SU-DHL-6 (cell line): ENCODE data around the gene C8A.

Experiments used
- H2AFZ ChIP-seq: fragments of 200-600 bp; sonication (generic); 2 replicates; pipeline ENCODE4 v1.6.1; 2014; ENCODE audit warnings: low read depth, mild to moderate bottlenecking, moderate library complexity, mixed read lengths, antibody characterized with exemption, low read length; ENCODE audit not compliant: severe bottlenecking
- H3F3A ChIP-seq: fragments of 200-600 bp; shearing (Covaris generic); 2 replicates; pipeline ENCODE4 v1.6.0; 2016; ENCODE audit warnings: antibody characterized with exemption, mild to moderate bottlenecking; ENCODE audit not compliant: insufficient read depth
- H3K27ac ChIP-seq: fragments of 200-600 bp; sonication (generic); 2 replicates; pipeline ENCODE4 v1.5.1; 2016; ENCODE audit warnings: low read depth, mild to moderate bottlenecking, low read length, moderate library complexity, mixed read lengths
- H3K27me3 ChIP-seq: fragments of 200-600 bp; sonication (generic), shearing (Covaris generic); 2 replicates; pipeline ENCODE4 v1.6.0; 2014; ENCODE audit warnings: mild to moderate bottlenecking, low read length
- H3K36me3 ChIP-seq: fragments of 200-600 bp; sonication (generic); 2 replicates; pipeline ENCODE4 v1.6.1; 2014; ENCODE audit warnings: mild to moderate bottlenecking, low read length, mixed read lengths
- H3K4me2 ChIP-seq: fragments of 300-600, 200-600 bp; shearing (Covaris generic), sonication (generic); 2 replicates; pipeline ENCODE4 v1.6.0; 2014; ENCODE audit warnings: low read length, low read depth, mild to moderate bottlenecking; ENCODE audit not compliant: poor library complexity, severe bottlenecking
- H3K4me3 ChIP-seq: fragments of 200-600 bp; sonication (generic); 2 replicates; pipeline ENCODE4 v1.5.1; 2014; ENCODE audit warnings: antibody characterized with exemption, low read length, mild to moderate bottlenecking, mixed read lengths; ENCODE audit not compliant: insufficient read depth, poor library complexity, severe bottlenecking
- H3K79me2 ChIP-seq: fragments of 200-600 bp; sonication (generic); 2 replicates; pipeline ENCODE4 v1.6.1; 2014; ENCODE audit warnings: mild to moderate bottlenecking, low read length, moderate library complexity; ENCODE audit not compliant: insufficient read depth
- H3K9ac ChIP-seq: fragments of 200-600 bp; sonication (generic); 2 replicates; pipeline ENCODE4 v1.7.0; 2014; ENCODE audit warnings: mild to moderate bottlenecking, low read length
- H3K9me2 ChIP-seq: fragments of 200-600 bp; sonication (generic); replicated peaks from 2 replicates; pipeline ENCODE4 v1.6.1; 2014; ENCODE audit warnings: low read length; ENCODE audit not compliant: insufficient read depth
- H3K9me3 ChIP-seq: fragments of 200-600 bp; sonication (generic); 2 replicates; pipeline ENCODE4 v1.6.1; 2014; ENCODE audit warnings: low read length, mixed read lengths; ENCODE audit not compliant: insufficient read depth
- H4K20me1 ChIP-seq: fragments of 200-600 bp; sonication (generic); 2 replicates; pipeline ENCODE4 v1.6.1; 2014; ENCODE audit warnings: low read depth, mild to moderate bottlenecking, antibody characterized with exemption, low read length, moderate library complexity, mixed read lengths
- CTCF ChIP-seq: fragments of 200-600 bp; sonication (generic); IDR thresholded peaks from one replicate; pipeline ENCODE4 v1.5.1; 2017; ENCODE audit warnings: antibody characterized with exemption, mild to moderate bottlenecking, low read length, moderate library complexity; ENCODE audit not compliant: insufficient read depth, poor library complexity, severe bottlenecking
- EZH2phosphoT487 ChIP-seq: fragments of 200-600 bp; sonication (generic), shearing (Covaris generic); conservative IDR thresholded peaks from 2 replicates; pipeline ENCODE4 v1.6.1; 2018; ENCODE audit warnings: mild to moderate bottlenecking, antibody characterized with exemption, low read length, moderate library complexity, mixed read lengths

The C8A gene

GRCh38 chr1:56872597-56872996 is 18.0 kb downstream of the C8A start:
- Histone ChIP-seq H3K9ac (no peak overlapping the region), H3K36me3 (no peaks in the 10 kb centered on the region), H3K79me2 (no peaks in the 10 kb centered on the region), H3K27me3 (no peaks in the 10 kb centered on the region), H3K27ac (no peak overlapping the region), H3K4me2 (no peak overlapping the region), H3K9me3 (no peaks in the 10 kb centered on the region), H2AFZ (no peak overlapping the region), H3K4me3 (no peak overlapping the region), H3F3A (no peaks in the 10 kb centered on the region), H3K9me2 (no peaks in the 10 kb centered on the region), H4K20me1 (no peaks in the 10 kb centered on the region)
- no peak for TF ChIP-seq CTCF
- TF ChIP-seq EZH2phosphoT487 = no peak

GRCh38 chr1:56873213-56873612 is 18.6 kb downstream of the C8A start:
- Histone ChIP-seq H2AFZ (no peak overlapping the region), H4K20me1 (no peaks in the 10 kb centered on the region), H3K4me3 (no peak overlapping the region), H3K9ac (no peak overlapping the region), H3K9me3 (no peaks in the 10 kb centered on the region), H3K36me3 (no peaks in the 10 kb centered on the region), H3K9me2 (no peaks in the 10 kb centered on the region), H3K79me2 (no peaks in the 10 kb centered on the region), H3F3A (no peaks in the 10 kb centered on the region), H3K27ac (no peak overlapping the region), H3K27me3 (no peaks in the 10 kb centered on the region), H3K4me2 (no peak overlapping the region)
- TF ChIP-seq EZH2phosphoT487 (no peak), CTCF (no peak)

GRCh38 chr1:56874689-56875088 is 20.1 kb downstream of the C8A start:
- no peaks in the 10 kb centered on the region for H3F3A ChIP-seq
- H3K27me3 ChIP-seq = no peaks in the 10 kb centered on the region
- H3K9ac ChIP-seq = no peak overlapping the region
- H3K4me3 ChIP-seq = no peak overlapping the region
- no peak overlapping the region for H3K27ac ChIP-seq
- H2AFZ ChIP-seq = no peak overlapping the region
- no peaks in the 10 kb centered on the region for H3K9me3 ChIP-seq
- no peaks in the 10 kb centered on the region for H3K9me2 ChIP-seq
- no peaks in the 10 kb centered on the region for H4K20me1 ChIP-seq
- TF ChIP-seq CTCF (no peak), EZH2phosphoT487 (no peak)
- no peaks in the 10 kb centered on the region for H3K36me3 ChIP-seq
- no peak overlapping the region for H3K4me2 ChIP-seq
- H3K79me2 ChIP-seq = no peaks in the 10 kb centered on the region
